MV-4-11 (cell line): ENCODE data around the gene RNF150.

Experiments
- DNase-seq: peaks from one replicate; lab custom pipeline; 2025; lab: John Stamatoyannopoulos, UW

The RNF150 gene

GRCh38 chr4:140976768-140977167 lies 156.5 kb downstream of the RNF150 start:
- no peak for DNase-seq

GRCh38 chr4:140971077-140971792 lies 162.0 kb downstream of the RNF150 start:
- no peak for DNase-seq

DNA sequence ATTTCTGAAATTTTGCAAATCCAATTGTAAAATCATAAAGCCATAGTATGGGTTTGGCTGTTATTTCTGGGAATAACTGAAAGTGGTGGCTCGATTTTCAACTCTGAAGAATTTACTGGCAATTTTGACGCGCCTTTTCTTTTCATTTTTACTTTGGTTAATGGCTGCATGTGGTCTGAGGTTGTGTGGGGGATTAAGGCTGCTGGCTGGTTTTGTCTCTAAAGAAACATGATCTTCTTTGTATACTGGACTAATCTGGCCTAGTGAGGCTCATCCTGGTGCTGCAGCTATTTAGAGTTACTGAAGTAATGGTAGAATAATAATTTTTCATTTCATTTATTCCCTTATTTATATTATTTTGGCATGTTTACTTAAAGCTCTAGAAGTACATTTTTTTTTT lies 164.0 kb downstream of the RNF150 start:
- peak; percentile 25 for DNase-seq

- DNase-seq: peak; percentile 29
Measured at GRCh38 chr4:140968371-140968770, 164.9 kb downstream of the RNF150 start.

GRCh38 chr4:140963883-140964282 lies 169.4 kb downstream of the RNF150 start:
- no peak for DNase-seq

- DNase-seq: no peak
Measured at GRCh38 chr4:140955641-140956040, 177.6 kb downstream of the RNF150 start.

DNA sequence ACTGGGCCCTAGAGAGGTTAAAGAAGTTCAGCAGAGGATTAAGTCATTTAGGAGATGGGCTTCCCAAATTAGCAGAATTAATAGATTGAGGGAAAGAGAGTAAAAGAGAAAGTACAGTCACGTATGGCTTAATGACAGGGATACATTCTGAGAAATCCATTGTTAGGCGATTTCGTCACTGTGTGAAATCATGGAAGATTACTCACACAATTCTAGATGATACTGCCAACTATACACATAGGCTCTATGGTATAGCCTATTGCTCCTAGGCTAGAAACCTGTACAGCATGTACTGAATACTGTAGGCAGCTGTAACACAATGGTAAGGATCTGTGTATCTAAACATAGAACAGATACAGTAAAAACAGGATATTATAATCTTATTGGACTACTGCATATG lies 180.6 kb downstream of the RNF150 start:
- DNase-seq: peak; percentile 7

DNA sequence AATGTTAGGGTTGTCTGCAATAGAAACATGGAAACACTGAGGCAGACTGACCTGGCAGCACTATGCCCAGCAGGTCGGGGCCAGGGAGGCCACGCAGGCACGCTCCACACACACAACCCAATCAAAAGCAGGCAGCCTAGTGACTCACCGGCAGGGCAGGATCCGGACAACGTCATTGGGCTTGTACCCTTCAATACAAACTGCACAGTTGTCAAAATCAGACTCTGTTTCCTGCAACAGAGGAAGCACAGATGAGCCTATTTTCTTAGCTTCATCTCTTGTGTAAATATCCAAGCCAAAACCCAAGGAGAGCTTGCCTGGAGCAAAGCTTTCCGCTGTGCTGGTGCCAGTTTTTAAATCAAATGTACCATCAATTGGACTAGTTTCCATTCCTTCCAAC lies 185.8 kb downstream of the RNF150 start:
- DNase-seq: no peak

- DNase-seq: no peak
Measured at GRCh38 chr4:140945106-140945505, 188.2 kb downstream of the RNF150 start.

DNA sequence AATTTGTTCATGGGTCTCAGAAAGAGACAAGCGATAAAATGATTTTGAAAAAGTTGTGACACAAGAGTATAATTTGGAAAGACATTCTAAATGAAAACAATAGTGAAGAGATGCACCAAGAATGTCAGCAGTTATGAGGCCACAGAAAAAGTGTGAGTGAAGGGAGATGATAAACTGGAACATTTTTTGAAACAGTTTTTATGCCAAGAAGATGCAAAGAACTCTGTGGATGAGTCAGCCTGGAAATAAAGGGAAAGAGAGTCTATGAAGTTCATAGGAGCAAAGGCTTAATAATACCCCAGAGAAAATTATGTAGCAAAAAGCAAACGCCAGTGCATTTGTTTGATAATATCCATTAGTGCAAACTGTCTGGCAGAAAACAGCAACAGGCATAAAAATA lies 188.7 kb downstream of the RNF150 start:
- no peak for DNase-seq

DNA sequence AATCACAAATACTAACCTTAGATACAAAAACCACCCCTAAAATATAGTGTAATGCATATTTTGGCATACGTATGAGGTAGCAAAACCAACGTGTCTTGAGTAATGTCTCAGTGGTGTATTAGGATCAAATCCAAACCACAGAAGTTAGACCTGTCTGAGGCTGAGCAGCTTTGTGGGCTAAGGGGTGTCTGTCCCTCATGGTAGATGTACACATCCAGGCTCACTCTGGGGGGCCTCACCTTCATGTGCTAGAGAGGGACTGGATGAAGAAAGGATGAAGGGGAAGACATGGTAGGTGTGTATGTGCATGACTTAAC lies 189.1 kb downstream of the RNF150 start:
- DNase-seq: no peak

DNA sequence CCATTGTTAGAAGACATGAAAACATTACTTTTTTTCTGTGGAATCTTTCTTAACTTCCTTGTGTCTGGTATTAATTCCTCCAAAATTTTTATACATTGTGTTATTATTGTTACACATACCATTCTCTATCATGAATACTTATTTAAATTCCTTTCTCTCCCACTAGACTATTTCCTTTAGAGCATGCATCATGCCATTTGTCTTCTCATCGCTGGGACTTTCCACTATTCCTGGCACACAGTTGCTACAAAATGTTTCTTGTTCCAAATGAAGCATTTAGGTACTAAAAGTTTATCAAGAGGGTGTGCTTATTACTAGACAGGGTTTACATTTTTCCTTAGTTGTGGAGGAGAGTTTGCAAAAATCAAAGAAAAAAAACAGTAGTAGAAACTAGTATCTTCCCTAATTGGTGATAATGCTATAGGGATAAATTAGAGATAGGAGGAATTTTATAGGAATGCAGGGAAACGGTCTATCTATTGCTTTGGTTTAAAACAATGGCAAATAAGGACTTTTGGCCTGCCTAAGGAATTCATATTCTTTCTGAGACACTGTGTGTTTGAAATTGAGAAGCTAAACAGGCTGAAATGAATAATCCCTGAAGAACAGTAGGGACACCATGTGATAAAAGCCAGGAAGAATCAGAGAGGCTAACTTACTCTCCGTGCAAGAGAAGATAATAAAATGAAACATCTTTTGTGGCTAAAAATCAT lies 189.6 kb downstream of the RNF150 start:
- no peak for DNase-seq

DNA sequence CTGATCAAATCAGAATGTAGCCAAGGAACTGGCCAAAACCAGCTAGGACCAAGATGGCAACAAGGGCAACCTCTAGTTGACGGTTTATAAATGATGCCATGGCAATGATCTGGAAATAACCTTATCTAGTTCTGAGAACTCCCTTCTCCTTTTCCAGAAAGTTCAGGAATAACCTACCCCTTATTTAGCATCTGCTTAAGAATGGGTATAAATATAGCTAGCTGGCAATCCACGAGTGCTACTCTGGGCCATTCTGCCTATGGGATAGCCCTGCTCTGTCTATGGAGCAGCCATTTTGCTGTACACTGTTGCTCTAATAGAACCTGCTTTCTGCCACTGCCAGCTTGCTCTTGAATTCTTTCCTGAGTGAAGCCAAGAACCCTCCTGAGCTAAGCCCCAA lies 192.7 kb downstream of the RNF150 start:
- DNase-seq: no peak

DNA sequence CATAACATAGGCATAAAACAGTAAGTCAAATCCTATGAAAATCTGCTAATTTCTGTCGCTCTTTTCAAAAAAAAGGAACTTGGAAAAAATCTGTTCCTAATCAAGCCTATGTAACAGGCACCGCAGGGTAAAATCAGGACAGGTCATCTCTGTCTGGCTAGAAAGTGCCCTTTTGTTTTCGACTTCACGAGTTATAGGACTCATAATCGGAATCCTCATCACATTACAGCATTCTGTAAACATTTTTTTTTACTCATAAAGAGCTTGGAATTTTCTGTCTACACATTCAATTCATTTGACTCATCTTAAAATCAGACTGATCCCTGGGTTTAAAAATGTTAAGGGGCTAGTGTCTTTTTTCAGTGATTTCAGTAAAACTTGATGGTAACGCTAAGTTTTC lies 195.4 kb downstream of the RNF150 start:
- DNase-seq: no peak

DNA sequence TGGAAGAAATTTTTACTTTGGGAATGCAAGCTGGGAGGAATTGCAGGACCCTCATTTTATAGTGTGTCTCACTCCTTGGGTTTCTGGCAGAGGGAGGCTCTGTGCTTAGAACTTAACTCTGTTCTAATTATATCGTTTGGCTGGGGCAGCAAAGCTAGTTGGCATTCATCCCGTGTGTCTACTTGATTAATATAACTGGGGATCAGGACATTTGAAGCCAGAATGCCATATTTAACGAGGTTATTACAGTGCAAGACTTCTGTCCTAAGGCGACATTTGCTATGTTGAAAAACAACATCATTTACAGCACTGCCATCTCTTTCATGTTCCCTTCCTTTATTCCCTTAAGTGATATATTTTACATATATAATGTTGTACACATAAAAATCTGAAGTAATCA lies 198.0 kb downstream of the RNF150 start:
- no peak for DNase-seq

GRCh38 chr4:140932501-140933045 lies 200.7 kb downstream of the RNF150 start:
- no peak for DNase-seq

GRCh38 chr4:140931911-140932310 lies 201.4 kb downstream of the RNF150 start:
- DNase-seq: no peak

GRCh38 chr4:140930557-140930956 lies 202.7 kb downstream of the RNF150 start:
- DNase-seq: no peak

- no peak for DNase-seq
Measured at GRCh38 chr4:140930011-140930410, 203.3 kb downstream of the RNF150 start.

DNA sequence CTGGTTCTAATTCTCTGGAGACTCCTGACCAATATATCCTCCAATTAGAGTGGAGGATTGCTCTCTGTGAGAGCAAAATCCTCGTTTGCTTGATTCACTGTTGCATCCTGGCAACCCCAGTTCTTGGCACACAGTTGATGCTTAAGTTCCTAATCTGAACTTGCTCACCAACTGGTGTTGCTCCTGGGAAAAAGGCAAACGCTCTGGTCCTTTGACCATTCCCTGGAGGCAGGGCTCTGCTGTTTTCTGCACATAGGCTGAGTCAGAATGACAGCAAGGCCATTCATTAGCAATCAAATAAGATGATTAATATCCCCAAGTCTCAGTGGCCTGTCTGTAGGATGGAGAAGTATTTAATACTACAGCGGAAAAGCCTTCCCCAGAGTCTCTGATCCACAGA lies 204.4 kb downstream of the RNF150 start:
- DNase-seq: no peak

- DNase-seq: no peak
Measured at GRCh38 chr4:140926672-140927071, 206.6 kb downstream of the RNF150 start.

- no peak for DNase-seq
Measured at GRCh38 chr4:140925417-140925816, 207.9 kb downstream of the RNF150 start.

GRCh38 chr4:140924761-140925392 lies 208.4 kb downstream of the RNF150 start:
- no peak for DNase-seq
